HG03060 (cell line): Measurements from ENCODE around the gene POSTN.

Experiments used
- ATAC-seq: cut with Tn5 transposase; IDR thresholded peaks from one replicate; pipeline ENCODE4 v1.9.1; 2021; ENCODE audit warnings: low read depth, moderate number of reproducible peaks; ENCODE audit not compliant: unreplicated experiment

The POSTN gene

GRCh38 chr13:37529751-37530385 is 68.7 kb downstream of the POSTN start:
- no peak for ATAC-seq

- no peak for ATAC-seq
Measured at GRCh38 chr13:37526710-37527473, 71.7 kb downstream of the POSTN start.

DNA sequence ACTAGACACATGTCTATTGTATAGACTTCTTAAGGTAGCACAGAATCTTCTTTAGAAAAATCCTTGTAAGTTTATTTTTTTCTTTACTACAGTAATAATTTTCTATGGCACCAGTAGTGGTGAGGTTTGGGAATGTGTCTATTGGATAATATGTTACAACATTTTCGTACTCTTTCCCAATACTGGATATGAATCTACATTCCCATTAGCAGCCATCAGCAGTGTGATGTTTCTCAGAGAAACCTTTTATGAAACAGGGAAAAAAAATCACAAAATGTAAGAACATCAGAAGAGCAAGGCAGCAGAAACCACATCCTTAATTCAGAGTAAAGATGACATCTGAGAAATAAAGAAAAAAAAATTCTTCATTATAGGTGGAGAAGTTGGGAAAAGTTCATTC is 83.3 kb downstream of the POSTN start:
- ATAC-seq = no peak
